ENCODE data around the gene MLLT3.
"Not testable (repeated sequence)": the region's sequence is repeated elsewhere in the genome, so short reads cannot be mapped to it uniquely, and the experiment has no call there.

Gene MLLT3

GRCh38 chr9:20597862-20598261, 24.4 kb downstream of the MLLT3 start:
- no peak for DNase-seq (ENCODE audit: low read depth in 2 of 2)

- DNase-seq (ENCODE audit: low read depth in 2 of 2), result no peak
Measured at GRCh38 chr9:20594608-20595007, 27.7 kb downstream of the MLLT3 start.

GRCh38 chr9:20593537-20593936, 28.8 kb downstream of the MLLT3 start:
- no peak for DNase-seq (ENCODE audit: low read depth in 2 of 2)

- DNase-seq (ENCODE audit: low read depth in 2 of 2), result no peak
Measured at GRCh38 chr9:20593105-20593504, 29.2 kb downstream of the MLLT3 start.

DNA sequence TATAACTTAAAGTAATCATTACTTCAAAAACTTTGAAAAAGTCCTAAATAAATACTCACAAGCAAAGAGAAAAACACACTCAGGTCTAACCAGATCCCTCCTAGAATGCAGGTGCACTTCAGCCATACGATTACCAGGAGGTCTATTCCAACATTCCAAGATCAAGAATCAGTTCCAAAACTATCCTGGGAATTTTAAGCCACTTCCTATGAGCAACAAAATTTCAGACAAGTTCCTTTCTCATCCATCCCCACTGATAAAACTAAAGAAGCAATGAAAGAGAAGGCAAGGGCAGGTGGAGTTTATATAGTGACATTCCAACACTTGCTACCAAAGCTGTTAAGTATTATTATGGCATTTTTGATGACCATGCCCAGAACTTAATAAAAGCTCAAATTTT, 29.6 kb downstream of the MLLT3 start:
- DNase-seq (ENCODE audit: low read depth in 2 of 2), result no peak

GRCh38 chr9:20591223-20591622, 31.1 kb downstream of the MLLT3 start:
- DNase-seq (ENCODE audit: low read depth in 2 of 2), result no peak

DNA sequence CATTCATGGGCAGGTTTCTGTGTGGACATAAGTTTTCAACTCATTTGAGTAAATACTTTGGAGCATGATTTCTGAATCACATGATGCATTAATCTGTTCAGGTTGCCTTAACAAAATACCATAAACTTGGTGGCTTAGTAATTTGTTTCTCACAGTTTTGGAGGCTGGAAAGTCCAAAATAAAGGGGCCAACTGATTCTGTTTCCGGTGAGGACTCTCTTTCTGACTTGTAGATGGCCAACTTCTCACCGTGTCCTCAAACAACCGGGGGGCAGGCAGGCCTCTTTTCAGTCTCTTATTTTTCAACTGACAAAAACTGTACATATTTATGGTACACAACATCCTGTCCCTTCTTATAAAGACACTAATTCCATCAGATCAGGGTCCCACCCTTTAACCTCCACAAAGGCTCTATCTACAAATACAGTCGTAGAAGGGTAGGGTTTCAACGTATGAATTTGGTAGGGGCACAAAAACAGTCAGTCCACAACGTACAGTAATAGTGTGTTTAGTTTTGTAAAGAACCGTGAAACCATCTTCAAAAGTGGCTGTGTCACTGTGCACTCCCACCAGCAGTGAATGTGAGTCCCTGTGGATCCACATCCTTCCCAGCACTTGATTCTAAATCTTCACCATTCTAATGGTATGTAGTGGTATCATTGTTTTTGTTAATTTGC, 37.2 kb downstream of the MLLT3 start:
- no peak for DNase-seq (ENCODE audit: low read depth in 2 of 2)

DNA sequence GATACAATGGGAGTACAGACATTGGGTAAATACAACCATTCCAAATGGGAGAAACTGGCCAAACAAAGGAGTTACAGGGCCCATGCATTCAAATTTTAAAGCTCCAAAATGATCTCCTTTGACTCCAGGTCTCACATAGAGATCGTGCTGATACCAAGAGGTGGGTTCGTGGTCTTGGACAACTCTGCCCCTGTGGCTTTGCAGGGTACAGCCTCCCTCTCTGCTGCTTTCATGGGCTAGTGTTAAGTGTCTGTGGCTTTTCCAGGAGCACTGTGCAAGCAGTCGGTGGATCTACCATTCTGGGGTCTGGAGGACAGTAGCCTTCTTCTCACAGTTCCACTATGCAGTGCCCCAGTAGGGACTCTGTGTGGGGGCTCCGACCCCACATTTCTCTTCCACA, 39.2 kb downstream of the MLLT3 start:
- DNase-seq (ENCODE audit: low read depth in 2 of 2), result not testable (repeated sequence)

- DNase-seq (ENCODE audit: low read depth in 2 of 2), result no peak
Measured at GRCh38 chr9:20582150-20582549, 40.1 kb downstream of the MLLT3 start.

- DNase-seq (ENCODE audit: low read depth in 2 of 2), result no peak
Measured at GRCh38 chr9:20580673-20581072, 41.6 kb downstream of the MLLT3 start.

DNA sequence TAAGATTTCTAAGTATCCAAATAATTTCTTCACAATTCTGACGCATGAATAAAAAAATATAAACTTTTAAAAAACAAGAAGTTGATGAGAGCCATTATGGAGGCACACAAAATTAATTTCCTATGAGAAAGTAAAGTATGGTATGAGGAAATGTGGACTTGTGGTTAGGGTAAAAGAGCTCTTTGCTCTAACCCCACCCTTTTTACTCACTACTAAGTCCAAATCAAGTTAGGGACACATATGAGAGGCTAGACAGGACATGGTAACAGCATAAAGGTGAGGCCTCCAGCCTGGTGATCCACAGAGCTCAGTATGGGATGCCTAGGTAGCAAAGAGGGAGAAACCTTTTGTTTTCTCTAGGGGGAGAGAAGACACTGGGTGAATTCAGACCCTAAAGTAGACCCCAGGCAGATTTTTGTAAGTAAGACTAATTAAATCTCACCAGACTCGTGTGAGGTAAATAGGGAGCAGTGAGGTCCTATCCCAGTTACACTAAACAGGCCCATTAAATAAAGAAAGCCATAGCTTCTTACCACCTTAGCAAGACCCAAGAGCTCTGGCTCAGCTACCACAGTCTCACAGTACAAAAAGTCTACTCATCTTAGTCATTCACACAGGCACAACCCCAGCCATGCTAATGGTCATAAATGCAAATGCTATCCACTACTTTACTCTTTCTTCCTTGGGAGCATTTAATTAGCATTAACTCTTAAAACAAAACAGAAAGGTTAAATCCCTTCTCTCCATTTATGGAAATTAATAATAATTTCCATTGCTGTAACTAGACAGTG, 42.6 kb downstream of the MLLT3 start:
- DNase-seq (ENCODE audit: low read depth in 2 of 2), result no peak

GRCh38 chr9:20573023-20573422, 49.3 kb downstream of the MLLT3 start:
- no peak for DNase-seq (ENCODE audit: low read depth in 2 of 2)

- DNase-seq (ENCODE audit: low read depth in 2 of 2), result no peak
Measured at GRCh38 chr9:20570756-20571155, 51.5 kb downstream of the MLLT3 start.

DNA sequence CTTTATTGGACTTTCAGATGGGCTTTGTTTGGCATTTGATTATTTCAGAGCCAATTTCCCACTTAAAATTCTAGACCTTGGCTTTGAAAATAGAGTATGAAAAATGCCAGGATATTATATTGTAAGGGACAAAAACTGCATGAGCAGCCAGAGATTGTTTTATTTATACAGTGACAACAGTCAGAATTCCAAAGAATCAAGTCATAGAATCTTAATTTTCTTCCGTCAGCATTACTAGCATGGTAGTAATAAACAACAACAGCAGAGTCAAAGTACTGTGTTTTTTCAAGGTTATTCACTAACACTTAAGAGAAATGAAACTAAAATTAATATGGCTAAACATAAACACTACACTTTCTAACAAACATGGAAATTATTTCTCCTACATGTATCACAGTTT, 52.2 kb downstream of the MLLT3 start:
- no peak for DNase-seq (ENCODE audit: low read depth in 2 of 2)

DNA sequence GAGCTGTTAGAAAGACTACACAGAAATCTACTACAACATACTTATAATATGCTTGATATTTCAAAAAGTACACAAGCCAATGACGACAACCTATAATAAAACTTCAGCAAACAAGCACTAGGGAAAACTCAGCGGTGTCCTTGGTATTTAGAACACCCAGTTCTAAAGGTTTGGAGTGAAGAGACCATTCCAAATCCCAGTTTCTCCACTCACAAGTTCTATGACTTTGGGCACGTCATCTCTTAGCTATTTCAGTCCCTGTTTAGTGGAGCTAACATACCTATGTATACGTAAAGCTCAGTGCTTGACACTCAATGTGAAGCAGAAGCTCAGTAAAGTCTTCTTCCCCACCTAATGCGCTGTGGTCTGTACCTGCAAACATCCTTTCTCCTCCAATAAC, 52.8 kb downstream of the MLLT3 start:
- no peak for DNase-seq (ENCODE audit: low read depth in 2 of 2)

DNA sequence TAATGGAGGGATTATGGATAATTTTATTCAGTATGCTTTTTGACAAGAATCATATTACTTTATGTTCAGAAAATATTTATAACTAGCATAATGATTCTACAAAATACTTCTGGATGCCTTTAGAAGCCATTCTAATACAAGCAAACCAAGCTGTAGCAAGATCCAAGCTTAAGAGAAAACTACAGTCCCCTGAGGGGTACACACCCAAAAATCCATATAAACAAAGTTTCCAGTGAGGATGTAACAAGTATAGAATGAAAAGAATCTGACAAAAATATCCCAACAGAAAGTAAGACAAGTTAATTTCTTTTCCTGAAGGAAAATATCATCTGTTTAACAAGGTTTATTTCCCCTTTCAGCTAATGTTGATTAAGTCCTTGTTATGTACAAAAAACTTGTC, 53.9 kb downstream of the MLLT3 start:
- DNase-seq (ENCODE audit: low read depth in 2 of 2), result no peak

DNA sequence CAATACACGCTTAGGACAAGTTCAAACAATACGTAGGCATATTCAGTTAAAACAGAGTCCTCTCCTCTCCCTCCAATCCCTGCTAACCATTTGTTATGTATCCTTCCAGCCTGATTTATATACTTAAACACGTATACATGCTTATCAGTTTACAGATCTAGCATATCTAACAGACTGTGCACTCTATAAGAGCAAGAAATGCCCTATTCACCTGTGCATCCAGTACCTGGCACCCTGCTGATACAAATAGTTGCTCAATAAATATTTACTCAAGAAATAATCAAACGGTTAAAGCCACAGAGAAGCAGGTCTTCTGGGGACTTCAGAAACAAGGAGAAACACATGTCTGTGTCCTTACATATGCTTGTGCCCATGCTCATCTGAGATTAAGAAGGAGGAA, 55.9 kb downstream of the MLLT3 start:
- DNase-seq (ENCODE audit: low read depth in 2 of 2), result no peak

GRCh38 chr9:20564650-20565049, 57.6 kb downstream of the MLLT3 start:
- DNase-seq (ENCODE audit: low read depth in 2 of 2), result no peak

DNA sequence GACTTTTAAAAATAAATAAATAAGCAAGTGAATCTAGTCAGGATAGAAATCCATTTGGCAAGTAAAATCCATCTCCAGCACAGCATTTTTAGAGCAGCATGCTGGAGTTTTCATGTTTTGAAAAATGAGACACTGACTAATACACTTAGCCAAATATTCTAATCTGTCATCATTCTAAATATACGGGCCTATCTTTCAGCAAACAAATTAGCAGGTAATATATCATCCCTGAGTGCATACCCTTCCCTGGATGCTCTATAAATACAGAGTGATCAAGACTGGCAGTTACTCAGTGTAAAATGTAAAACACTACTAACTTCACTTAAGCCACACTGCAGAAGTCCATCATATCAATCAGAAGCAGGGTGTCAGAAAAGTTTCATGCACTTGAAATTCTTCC, 58.4 kb downstream of the MLLT3 start:
- DNase-seq (ENCODE audit: low read depth in 2 of 2), result no peak

GRCh38 chr9:20562051-20562450, 60.2 kb downstream of the MLLT3 start:
- no peak for DNase-seq (ENCODE audit: low read depth in 2 of 2)

DNA sequence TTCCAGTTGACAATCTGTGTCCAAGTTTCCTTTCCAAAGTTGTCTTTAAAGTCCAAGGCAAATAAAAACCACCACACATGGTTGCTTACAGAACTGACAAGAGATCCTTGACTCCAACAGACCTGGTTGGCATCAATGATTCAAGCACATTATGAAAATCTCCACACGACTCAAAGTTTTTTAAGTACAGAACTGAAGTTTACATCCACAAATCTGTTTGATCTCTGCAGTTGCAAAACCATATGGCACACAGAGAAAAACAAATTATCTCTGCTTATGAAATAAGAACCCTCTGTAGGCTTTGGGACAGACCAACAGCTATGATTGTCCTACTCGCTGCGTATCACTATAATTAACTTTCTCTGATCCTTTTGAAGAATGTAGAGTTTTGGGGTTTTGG, 60.8 kb downstream of the MLLT3 start:
- DNase-seq (ENCODE audit: low read depth in 2 of 2), result no peak

GRCh38 chr9:20559231-20559890, 62.9 kb downstream of the MLLT3 start:
- no peak for DNase-seq (ENCODE audit: low read depth in 2 of 2)

DNA sequence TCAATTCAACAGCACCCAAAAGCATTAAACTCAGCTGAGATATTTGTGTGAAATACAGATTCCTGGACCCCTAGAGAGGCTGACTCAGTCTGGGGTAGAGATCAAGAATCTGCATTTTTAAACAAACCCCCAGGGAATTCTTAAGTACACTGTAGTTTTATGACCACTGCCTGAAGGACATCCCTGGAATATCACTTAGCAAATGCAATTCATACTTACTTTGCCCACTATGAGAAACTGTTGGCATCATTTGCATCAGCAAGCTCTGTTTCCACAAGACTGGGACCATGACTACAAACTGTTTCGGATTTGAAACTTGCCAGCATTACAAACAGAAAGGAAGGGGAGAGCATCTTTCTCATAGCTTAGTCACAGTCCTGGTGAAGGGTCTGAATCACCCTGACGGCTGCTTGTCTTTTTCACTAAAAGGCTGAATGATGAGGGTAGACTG, 63.7 kb downstream of the MLLT3 start:
- peak in 1 of 2 donors; percentile 28 for DNase-seq (ENCODE audit: low read depth in 2 of 2)
